Ecto neural progenitor cell (in vitro differentiated cells): ENCODE measurements around the gene POLR1B.
A peak's percentile ranks its signal among the peaks of the same experiment; 100 is the strongest.
"Not testable (repeated sequence)": the region's sequence is repeated elsewhere in the genome, so short reads cannot be mapped to it uniquely, and the experiment has no call there.

ENCODE experiments used
- DNase-seq: peaks from one replicate; pipeline ENCODE4 v3.0.0-alpha.2; 2018; ENCODE audit warnings: low spot score

POLR1B gene

GRCh38 chr2:112542123-112542983 is at the start of gene POLR1B:
POLR1B (plus strand) TSS chr2:112542465; CDS start chr2:112542495, 30 bp downstream.
- DNase-seq, result peak; percentile 90

- DNase-seq, result no peak
Observed at GRCh38 chr2:112493048-112493447, 49.2 kb upstream of the POLR1B start.

GRCh38 chr2:112493858-112494648 is 48.2 kb upstream of the POLR1B start:
- no peak for DNase-seq

GRCh38 chr2:112494828-112495227 is 47.4 kb upstream of the POLR1B start:
- DNase-seq, result no peak

GRCh38 chr2:112495878-112496277 is 46.4 kb upstream of the POLR1B start:
- not testable (repeated sequence) for DNase-seq

- DNase-seq, result not testable (repeated sequence)
Observed at GRCh38 chr2:112500850-112501484, 41.3 kb upstream of the POLR1B start.

- DNase-seq, result not testable (repeated sequence)
Observed at GRCh38 chr2:112509239-112509998, 32.8 kb upstream of the POLR1B start.

- DNase-seq, result no peak
Observed at GRCh38 chr2:112516801-112517200, 25.5 kb upstream of the POLR1B start.

- DNase-seq, result no peak
Observed at GRCh38 chr2:112518807-112519206, 23.5 kb upstream of the POLR1B start.

GRCh38 chr2:112519506-112519905 is 22.8 kb upstream of the POLR1B start:
- no peak for DNase-seq

GRCh38 chr2:112520234-112520783 is 22.0 kb upstream of the POLR1B start:
- DNase-seq, result no peak

GRCh38 chr2:112523291-112523777 is 18.9 kb upstream of the POLR1B start:
- no peak for DNase-seq

- not testable (repeated sequence) for DNase-seq
Observed at GRCh38 chr2:112524276-112524675, 18.0 kb upstream of the POLR1B start.

- DNase-seq, result no peak
Observed at GRCh38 chr2:112528541-112528940, 13.7 kb upstream of the POLR1B start.

- DNase-seq, result no peak
Observed at GRCh38 chr2:112529757-112530156, 12.5 kb upstream of the POLR1B start.

- DNase-seq, result no peak
Observed at GRCh38 chr2:112530728-112531127, 11.5 kb upstream of the POLR1B start.

- no peak for DNase-seq
Observed at GRCh38 chr2:112534826-112535225, 7.4 kb upstream of the POLR1B start.

- not testable (repeated sequence) for DNase-seq
Observed at GRCh38 chr2:112536665-112537064, 5.6 kb upstream of the POLR1B start.

GRCh38 chr2:112539306-112539705 is 3.0 kb upstream of the POLR1B start:
- no peak for DNase-seq

- no peak for DNase-seq
Observed at GRCh38 chr2:112540906-112541305, 1.4 kb upstream of the POLR1B start.
